ENCODE measurements around the gene HOXB4. TPM values are rescaled to one million over a fixed set of nuclear protein-coding genes. Genes with fewer than 3 reads are reported as not detected.

HOXB4 gene
- total and polyA plus RNA-seq, 5 experiments from 2014 or later: 0.06 to 2.3 (median 0.95) TPM; not detected in 1

DNA sequence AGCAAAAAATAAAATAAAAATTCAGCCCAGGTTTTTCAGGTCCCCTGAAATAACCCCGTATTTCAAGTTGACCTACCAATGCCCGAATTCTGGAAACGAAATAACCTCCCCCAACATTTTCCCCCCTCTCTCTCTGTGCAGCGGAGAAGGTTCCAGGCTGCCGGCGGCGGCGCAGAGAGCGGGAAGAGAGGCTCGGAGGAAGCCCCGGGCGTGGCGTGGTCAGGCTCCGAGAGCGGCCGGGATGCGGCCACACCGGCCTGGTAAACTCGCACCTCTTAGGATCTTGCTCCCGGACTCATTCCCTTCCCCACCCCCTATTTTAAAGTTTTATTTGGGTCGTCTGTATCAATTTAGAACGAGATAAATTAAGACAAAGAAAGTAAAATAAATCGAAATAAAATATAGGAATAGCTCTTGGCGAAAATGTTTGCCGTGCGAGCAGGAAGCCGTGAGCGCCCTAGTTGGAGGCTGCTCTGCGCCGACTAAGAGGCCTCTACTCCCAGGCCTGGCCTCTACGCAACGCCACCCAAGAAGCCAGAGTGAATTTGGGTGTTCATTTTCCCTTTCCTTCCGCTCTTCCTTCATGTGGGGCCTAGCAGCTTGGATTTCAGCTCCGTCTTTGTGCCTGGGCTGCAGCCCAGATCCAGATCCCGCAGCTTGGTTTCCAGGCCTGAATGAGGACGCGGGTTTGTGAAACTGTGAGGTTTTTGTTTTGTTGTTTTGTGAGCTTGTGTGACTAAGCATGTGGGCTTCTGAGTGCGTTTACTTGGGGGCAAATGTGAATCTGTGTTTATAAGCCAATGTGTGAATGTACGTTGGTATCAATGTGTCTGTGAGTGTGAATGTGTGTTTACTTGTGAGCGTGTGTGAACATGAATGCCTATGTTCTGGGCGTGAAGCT, 28.1 kb upstream of the HOXB4 start:
- H3K27ac Mint-ChIP-seq: no peak overlapping the region
- DNase-seq (no peak), ATAC-seq (no peak)
- peaks cover 34 to 91% (median 66%) of the 10 kb centered on the region in 5 donors for H3K27me3 Mint-ChIP-seq
- H3K4me1 Mint-ChIP-seq: peaks cover 3 to 26% (median 16%) of the 10 kb centered on the region in 4 donors
- no peaks in the 10 kb centered on the region for H3K9me3 Mint-ChIP-seq
- H3K4me3 Mint-ChIP-seq: no peak overlapping the region
- POLR2A ChIA-PET: no interaction called here
- H3K36me3 Mint-ChIP-seq: peaks cover 0 to 2% (median 0%) of the 10 kb centered on the region in 3 donors

DNA sequence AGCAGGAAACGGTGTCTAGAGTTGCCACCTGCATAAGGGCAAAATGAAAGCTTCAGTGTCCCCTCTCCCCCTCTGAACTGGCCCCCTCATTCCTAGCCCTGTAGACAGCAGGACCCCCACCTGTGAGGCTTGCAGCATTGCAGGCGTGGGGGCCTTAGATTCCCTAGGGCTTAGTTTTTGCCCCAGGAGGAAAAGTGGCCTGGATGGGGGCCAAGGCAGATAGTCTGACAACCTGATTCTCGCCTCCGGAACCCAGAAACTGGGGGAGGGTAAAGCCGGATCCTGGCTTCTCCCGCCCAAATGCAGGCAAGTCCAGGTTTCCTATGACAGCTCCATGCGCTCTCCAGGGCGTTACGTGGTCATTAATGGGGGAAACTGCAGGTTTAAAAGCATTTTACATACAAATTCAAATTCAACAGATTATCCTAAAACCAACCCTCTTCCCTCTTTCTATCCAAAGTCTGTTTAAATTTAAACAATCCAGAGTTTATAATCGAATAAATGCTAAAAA, 27.3 kb upstream of the HOXB4 start:
- H3K27ac Mint-ChIP-seq: peak overlapping the region in 1 of 10 donors; percentile 18
- POLR2A ChIA-PET: no interaction called here

DNA sequence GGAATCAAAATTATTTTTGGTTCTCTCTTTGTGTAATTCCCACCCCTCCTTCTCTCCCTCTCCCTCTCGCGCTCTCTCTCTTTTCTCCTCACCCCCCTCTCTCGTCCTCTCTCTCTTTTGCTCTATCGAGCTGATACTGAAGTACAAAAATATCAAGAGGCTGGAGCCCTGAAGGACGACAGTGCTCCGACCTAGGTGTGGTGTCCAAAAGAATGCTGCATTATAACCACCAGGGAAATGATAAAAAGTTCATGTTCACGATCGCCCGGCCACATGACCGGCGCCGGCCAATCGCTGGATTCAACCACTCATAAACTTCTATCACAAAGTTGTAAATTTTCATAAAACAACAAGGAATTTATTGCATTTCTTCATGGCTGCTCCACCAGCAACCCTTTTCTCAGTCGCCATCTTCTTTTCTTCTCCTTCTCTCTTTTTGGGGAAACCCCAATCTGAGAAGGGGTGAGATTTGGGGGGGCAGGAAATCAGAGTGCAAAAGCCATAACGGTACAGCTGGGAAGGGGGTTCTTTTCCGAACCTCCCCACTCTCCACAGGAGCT, 26.7 kb upstream of the HOXB4 start, which contains the start of gene HOXB6:
Gene HOXB6 (minus strand): TSS at position 217 of the 560 bp plus-strand sequence. CDS start 6,836 bp downstream, outside the sequence.
- Mint-ChIP-seq H3K36me3 (no peaks in the 10 kb centered on the region), H3K9me3 (no peaks in the 10 kb centered on the region), H3K4me3 (peak within 1 kb of the TSS in 5 of 10 donors; percentile 27 to 76 (median 39)), H3K27ac (peak within 1 kb of the TSS in 1 of 10 donors; percentile 18), H3K4me1 (peaks cover 1 to 22% (median 10%) of the 10 kb centered on the region in 4 donors), H3K27me3 (peaks cover 44 to 97% (median 73%) of the 10 kb centered on the region in 5 donors)
- ATAC-seq: no peak
- POLR2A ChIA-PET: no interaction called here
- DNase-seq: no peak

More for the DNA sequence above, 27.3 kb upstream of the HOXB4 start:
- Mint-ChIP-seq H3K36me3 (no peaks in the 10 kb centered on the region), H3K9me3 (no peaks in the 10 kb centered on the region), H3K4me1 (peaks cover 1 to 22% (median 10%) of the 10 kb centered on the region in 4 donors), H3K27me3 (peaks cover 38 to 91% (median 67%) of the 10 kb centered on the region in 5 donors), H3K4me3 (no peak overlapping the region)
- DNase-seq (no peak), ATAC-seq (no peak)

DNA sequence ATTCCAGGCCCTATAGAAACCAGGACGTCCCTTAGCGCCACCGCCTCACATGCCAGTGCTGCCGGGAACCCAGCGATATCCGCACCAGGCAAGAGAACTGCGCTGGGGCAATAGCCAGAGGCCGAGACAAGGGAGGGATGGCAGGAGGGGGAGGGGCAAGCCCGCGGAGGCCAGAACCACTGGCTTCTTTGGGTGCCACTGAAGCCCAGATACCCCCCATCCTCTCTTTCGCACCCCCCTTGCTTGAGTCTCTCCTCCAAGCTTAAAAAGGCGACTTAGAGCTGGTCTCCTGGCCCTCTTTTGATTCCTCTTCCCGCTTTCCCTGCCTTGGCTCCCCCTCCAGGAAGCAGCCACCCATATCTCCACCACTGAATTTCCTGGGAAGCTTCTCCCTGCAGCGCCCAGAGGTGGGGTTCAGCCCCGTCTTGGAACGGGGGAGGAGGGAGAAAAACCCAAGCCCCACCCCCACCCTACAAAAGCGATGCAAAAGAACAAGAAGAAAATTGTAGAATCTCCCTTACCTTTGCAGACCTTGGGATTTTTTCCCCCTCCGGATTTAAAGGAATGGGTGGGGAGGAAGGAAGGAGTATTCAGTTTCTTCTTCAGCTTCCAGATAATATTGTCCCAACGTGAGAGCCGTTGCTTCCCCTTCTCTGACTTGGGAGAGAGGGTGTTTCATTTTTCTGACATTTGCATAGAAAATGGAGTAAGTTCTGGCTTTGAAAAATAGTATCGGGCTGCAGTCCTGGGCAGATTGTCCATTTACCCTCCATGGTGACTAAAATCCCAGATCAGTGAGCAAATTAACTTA, 26.0 kb upstream of the HOXB4 start:
- peak overlapping the region in 1 of 10 donors; percentile 9 for H3K27ac Mint-ChIP-seq

DNA sequence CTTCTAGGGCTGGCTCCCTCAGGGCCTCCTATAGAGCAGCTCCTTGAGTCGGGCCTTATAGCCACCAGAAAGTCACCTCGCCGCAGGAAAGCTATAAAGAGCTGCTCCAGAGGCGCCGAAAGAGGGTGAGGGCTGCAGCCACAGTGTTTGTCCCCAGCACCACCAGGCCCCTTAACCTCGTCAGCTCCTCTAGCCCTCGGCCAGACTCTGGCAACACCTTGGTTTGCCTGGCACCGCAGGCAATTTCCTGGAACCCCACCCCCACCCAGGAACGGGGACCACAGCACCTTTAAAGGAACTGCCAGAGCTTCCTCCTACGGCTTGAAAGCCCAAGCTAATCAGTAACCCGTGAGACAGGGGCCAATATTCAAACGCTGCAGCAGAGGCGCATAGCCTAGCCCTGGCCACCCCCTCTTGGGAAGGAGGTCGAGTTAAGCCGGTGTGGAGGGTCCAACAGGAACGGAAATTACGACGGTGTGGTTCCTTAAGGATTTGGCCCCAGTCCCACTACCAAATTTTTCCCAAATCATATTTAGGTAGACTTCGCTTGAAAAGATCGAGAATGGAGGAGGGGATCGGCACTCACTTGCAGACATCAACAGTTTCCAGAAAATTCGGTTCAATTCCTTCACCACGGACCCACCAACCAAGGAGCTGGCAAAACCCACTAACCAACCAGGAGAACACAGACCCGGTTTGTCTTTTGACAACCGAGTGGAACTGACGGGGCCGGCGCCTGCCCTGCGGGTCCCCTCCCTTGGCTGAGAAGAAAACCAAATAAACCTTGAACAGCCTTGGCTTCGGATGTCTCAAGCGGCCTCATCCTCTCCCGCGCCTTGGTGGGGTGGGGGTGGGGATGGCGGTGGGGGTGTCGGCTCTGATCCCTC, 23.6 kb upstream of the HOXB4 start:
- H3K4me3 Mint-ChIP-seq: peak overlapping the region in 3 of 10 donors; percentile 24 to 43 (median 34)
- ATAC-seq (peak in 1 of 2 donors; percentile 5), DNase-seq (no peak)
- no peaks in the 10 kb centered on the region for H3K36me3 Mint-ChIP-seq
- H3K27ac Mint-ChIP-seq: no peak overlapping the region
- no peaks in the 10 kb centered on the region for H3K9me3 Mint-ChIP-seq
- H3K27me3 Mint-ChIP-seq: peaks cover 56 to 100% (median 84%) of the 10 kb centered on the region in 5 donors
- POLR2A ChIA-PET: interaction anchor here (1.4 kb wide), 1 partner anchor 12 kb away, joined by 4 read pairs; no protein-coding TSS in a partner anchor
- H3K4me1 Mint-ChIP-seq: peaks cover 14 to 41% (median 30%) of the 10 kb centered on the region in 4 donors

More for the DNA sequence above, 26.0 kb upstream of the HOXB4 start:
- H3K9me3 Mint-ChIP-seq: no peaks in the 10 kb centered on the region
- H3K4me1 Mint-ChIP-seq: peaks cover 1 to 22% (median 10%) of the 10 kb centered on the region in 4 donors
- ATAC-seq (no peak), DNase-seq (no peak)
- H3K36me3 Mint-ChIP-seq: no peaks in the 10 kb centered on the region
- H3K4me3 Mint-ChIP-seq: peak overlapping the region in 1 of 10 donors; percentile 76
- H3K27me3 Mint-ChIP-seq: peaks cover 50 to 100% (median 79%) of the 10 kb centered on the region in 5 donors
- POLR2A ChIA-PET: interaction anchor here (0.5 kb wide), 1 partner anchor 338 kb away, joined by 4 read pairs; no protein-coding TSS in a partner anchor

DNA sequence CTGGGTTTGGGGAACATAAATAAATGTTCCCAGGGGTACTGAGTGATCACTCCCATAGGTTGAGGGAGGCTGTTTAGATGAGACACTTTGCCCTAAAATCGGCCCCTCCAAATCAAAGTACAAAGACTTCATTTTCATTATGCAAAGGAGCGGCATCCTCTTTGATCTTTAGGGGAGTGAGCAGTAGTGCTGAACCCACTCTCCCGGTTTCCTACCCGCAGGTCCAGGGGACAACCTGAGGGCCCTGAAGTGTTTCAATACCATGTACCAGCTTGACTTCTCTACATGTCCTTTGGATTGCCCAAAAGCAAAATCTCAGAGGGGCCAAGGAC, 23.0 kb upstream of the HOXB4 start:
- Mint-ChIP-seq H3K36me3 (peaks cover 0 to 2% (median 0%) of the 10 kb centered on the region in 3 donors), H3K27ac (no peak overlapping the region), H3K9me3 (no peaks in the 10 kb centered on the region), H3K4me1 (peaks cover 18 to 47% (median 36%) of the 10 kb centered on the region in 4 donors), H3K27me3 (peaks cover 60 to 100% (median 85%) of the 10 kb centered on the region in 5 donors), H3K4me3 (no peak overlapping the region)
- no peak for ATAC-seq
- POLR2A ChIA-PET: interaction anchor here (1.4 kb wide), 1 partner anchor 12 kb away, joined by 4 read pairs; no protein-coding TSS in a partner anchor
- no peak for DNase-seq

DNA sequence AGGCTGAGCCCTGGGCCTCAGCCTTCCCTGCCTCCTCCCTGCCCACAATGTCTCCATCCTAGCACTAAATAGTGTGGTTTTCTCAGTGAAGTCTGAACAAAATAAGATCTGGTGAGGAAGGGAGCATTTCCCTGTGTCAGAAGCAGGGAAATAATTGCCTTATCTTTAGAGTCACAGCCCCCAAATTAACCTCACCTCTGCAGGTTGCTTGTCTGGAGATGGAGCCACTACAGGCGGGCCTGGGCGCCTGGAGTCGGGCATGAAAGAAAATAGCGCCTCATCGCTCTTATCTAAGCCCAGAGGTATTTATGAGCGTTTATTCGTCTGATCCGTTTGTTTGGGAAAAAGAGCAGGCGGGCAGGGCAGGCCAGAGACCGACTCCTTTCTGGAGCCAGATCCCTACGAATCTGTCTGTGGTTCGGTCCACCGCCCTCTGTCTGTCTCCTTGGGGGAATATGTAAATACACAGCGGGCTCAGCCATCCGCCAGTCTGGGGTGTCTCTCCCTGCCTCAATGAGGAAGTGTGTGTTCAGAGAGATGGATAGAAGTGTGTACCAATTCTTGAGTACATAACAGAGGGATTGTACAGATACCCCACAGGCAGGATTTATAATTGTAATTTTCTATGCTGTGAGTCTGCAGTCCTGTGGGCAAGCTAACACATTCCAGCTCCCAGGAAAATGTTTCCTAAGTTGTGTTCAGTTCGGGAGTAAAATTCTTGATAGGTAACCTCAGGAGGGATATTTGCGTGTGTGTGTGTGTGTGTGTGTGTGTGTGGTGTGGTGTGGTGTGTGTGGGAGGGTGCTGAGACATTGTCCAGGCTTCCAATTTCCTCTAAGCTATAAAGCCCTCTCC, 22.3 kb upstream of the HOXB4 start:
- Mint-ChIP-seq H3K36me3 (peaks cover 0 to 3% (median 0%) of the 10 kb centered on the region in 3 donors), H3K27ac (no peak overlapping the region), H3K4me1 (peaks cover 18 to 50% (median 38%) of the 10 kb centered on the region in 4 donors), H3K4me3 (no peak overlapping the region), H3K27me3 (peaks cover 63 to 100% (median 87%) of the 10 kb centered on the region in 5 donors), H3K9me3 (no peaks in the 10 kb centered on the region)
- ATAC-seq (no peak), DNase-seq (no peak)
- POLR2A ChIA-PET: interaction anchor here (1.4 kb wide), 1 partner anchor 13 kb away, joined by 4 read pairs; no protein-coding TSS in a partner anchor

DNA sequence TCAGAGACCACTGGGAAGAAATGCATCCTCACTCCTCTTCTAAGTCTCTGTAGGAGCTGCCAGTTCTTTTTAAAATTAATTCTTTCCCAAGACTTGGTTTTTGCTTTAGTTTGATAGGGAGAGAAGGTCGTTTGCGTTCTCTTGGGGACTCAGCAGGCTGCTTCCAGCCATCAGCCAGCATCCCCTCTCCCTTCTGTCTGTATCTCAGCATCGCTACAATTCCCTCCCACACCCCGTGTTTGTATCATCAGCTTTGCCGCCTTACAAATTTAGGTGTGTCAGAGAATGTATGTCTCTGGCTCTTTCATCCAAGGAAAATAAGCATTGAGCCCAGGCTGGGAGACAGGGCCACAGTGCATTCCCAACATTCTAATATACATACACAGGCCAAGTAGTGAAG, 21.2 kb upstream of the HOXB4 start:
- Mint-ChIP-seq H3K4me3 (peak overlapping the region in 1 of 10 donors; percentile 24), H3K9me3 (no peaks in the 10 kb centered on the region), H3K36me3 (peaks cover 0 to 4% (median 0%) of the 10 kb centered on the region in 3 donors), H3K27ac (no peak overlapping the region), H3K4me1 (peaks cover 17 to 43% (median 39%) of the 10 kb centered on the region in 4 donors), H3K27me3 (peaks cover 62 to 100% (median 87%) of the 10 kb centered on the region in 5 donors)
- POLR2A ChIA-PET: interaction anchor here (1.1 kb wide), 1 partner anchor 19 kb away, joined by 3 read pairs; no protein-coding TSS in a partner anchor
- DNase-seq: no peak
- ATAC-seq: no peak

DNA sequence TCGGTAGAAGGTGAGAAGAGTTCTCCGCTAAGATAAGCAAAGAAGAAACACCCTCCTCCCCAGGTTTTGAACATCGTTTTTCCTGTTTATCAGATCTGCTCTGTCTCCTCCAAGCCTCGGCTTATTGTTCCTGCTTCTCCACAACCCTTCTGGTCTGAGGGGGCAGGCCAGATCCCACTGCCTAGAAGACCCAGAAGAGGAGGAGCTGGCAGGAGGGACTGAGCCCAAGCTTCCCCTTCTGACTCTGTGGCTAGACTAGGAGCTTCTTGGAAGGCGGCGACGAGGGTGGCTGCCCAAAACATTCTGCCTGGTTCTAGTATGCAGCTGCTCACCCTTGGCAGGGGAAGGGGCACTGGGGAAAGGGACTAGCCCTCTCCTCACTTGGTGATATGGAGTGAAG, 20.6 kb upstream of the HOXB4 start:
- Mint-ChIP-seq H3K27me3 (peaks cover 63 to 100% (median 82%) of the 10 kb centered on the region in 5 donors), H3K4me3 (peak overlapping the region in 8 of 10 donors; percentile 59 to 90 (median 87)), H3K4me1 (peaks cover 22 to 47% (median 41%) of the 10 kb centered on the region in 4 donors), H3K36me3 (peaks cover 0 to 4% (median 0%) of the 10 kb centered on the region in 3 donors), H3K9me3 (no peaks in the 10 kb centered on the region), H3K27ac (no peak overlapping the region)
- POLR2A ChIA-PET: interaction anchor here (1.0 to 1.1 kb wide), 2 partner anchors 11 to 20 kb away, joined by 3 to 4 read pairs; no protein-coding TSS in a partner anchor
- ATAC-seq (no peak), DNase-seq (no peak)
